Uterus (tissue), 4 donors: Measurements from ENCODE around the gene BRD2. TPM values are rescaled to one million over a fixed set of nuclear protein-coding genes. Genes with fewer than 3 reads are reported as not detected.
A peak's percentile ranks its signal among the peaks of the same experiment; 100 is the strongest.

Experiments used
- DNase-seq, 2 donors: peaks; one replicate each; pipeline ENCODE4 v3.0.0-alpha.2; 2019 to 2020
- H3K27ac ChIP-seq, 2 donors: fragments of 200-600 bp; sonication (generic); 1 replicate in 1 of 2; 2 replicates in 1 of 2; pipeline ENCODE4 v1.5.1; 2016 to 2018
- H3K27me3 ChIP-seq, 2 donors: fragments of 200-600 bp; sonication (generic); one replicate each; pipeline ENCODE4 v1.5.1; 2018 to 2019; ENCODE audit warnings: control low read depth in 1 of 2
- H3K36me3 ChIP-seq, 2 donors: fragments of 200-600 bp; sonication (generic); one replicate each; pipeline ENCODE4 v1.5.1; 2019; ENCODE audit warnings: control low read depth in 1 of 2
- H3K4me1 ChIP-seq, 2 donors: fragments of 200-600 bp; sonication (generic); one replicate each; pipeline ENCODE4 v1.5.1; 2018 to 2019; ENCODE audit warnings: control low read depth in 1 of 2
- H3K4me3 ChIP-seq, 2 donors: fragments of 200-600 bp; sonication (generic); 1 replicate in 1 of 2; 2 replicates in 1 of 2; pipeline ENCODE4 v1.5.1; 2018 to 2019; ENCODE audit warnings: mild to moderate bottlenecking in 1 of 2
- H3K9me3 ChIP-seq, 2 donors: fragments of 200-600 bp; sonication (generic); one replicate each; pipeline ENCODE4 v1.5.1; 2019; ENCODE audit warnings: control low read depth in 1 of 2
- POLR2A ChIP-seq, 2 donors: fragments of 450-650 bp; IDR thresholded peaks; one replicate each; pipeline ENCODE4 v1.6.1; 2016; ENCODE audit warnings: antibody characterized with exemption in 2 of 2, mild to moderate bottlenecking in 1 of 2, moderate library complexity in 1 of 2
- intact Hi-C: fragments of 100-400 bp; cut with DNase I; formaldehyde crosslinking; loops from one replicate; pipeline ENCODE4 v1.15.1; 2023; ENCODE audit warnings: low total_unique reads
- total RNA-seq, 4 donors: library from RNA; depleted of rRNA in 3 of 4; stranded (reverse); fragments of >200 nt in 3 of 4; gene quantifications; one replicate each; pipeline versions ENCODE4 v1.1.0 to v1.2.4, GENCODE V29; 2014 to 2023
- TF ChIP-seq, protein P1 (sequence below), 4 experiments: fragments of 200-600 bp in 2 of 4; fragments of 450-650 bp in 2 of 4; sonication (generic) in 2 of 4; IDR thresholded peaks; one replicate each; pipeline ENCODE4 v1.5.1; 2016 to 2019; ENCODE audit warnings: antibody characterized with exemption in 4 of 4, mild to moderate bottlenecking in 2 of 4, moderate library complexity in 1 of 4
- donor health status: DM: yes; HTN: yes; CAD: no.

The BRD2 gene
- total RNA-seq, 4 donors from 2014 or later = 42.5 to 202 (median 120) TPM

DNA sequence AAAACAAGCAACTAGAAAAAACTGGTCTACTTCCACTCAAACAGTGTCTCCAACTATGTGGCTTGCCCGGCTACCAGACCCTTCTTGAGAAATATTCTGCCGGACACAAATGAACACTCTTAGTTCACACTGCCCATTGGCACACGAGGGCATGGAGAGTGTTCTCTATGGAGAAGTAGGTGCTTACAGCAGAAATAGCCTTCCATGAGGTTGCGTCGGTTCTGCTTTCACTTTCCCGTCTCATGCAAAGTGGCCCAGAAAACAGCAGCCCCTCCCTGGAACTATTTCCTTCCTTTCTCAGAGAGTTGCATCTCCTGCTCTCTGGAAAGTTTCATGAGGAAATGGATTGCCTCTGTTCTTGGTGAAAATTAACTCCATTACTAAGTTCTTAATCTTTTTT, 50.5 kb downstream of the BRD2 start:
- Histone ChIP-seq H3K9me3 (no peaks in the 10 kb centered on the region), H3K4me3 (peak overlapping the region; percentile 0 to 22), H3K27ac (peak overlapping the region; percentile 65 to 90), H3K27me3 (no peaks in the 10 kb centered on the region), H3K36me3 (no peaks in the 10 kb centered on the region), H3K4me1 (no peaks in the 10 kb centered on the region)
- peak; percentile 20 to 78 for TF ChIP-seq POLR2A (IDR thresholded peaks at IDR 0.05)
- TF ChIP-seq, protein P1, sequence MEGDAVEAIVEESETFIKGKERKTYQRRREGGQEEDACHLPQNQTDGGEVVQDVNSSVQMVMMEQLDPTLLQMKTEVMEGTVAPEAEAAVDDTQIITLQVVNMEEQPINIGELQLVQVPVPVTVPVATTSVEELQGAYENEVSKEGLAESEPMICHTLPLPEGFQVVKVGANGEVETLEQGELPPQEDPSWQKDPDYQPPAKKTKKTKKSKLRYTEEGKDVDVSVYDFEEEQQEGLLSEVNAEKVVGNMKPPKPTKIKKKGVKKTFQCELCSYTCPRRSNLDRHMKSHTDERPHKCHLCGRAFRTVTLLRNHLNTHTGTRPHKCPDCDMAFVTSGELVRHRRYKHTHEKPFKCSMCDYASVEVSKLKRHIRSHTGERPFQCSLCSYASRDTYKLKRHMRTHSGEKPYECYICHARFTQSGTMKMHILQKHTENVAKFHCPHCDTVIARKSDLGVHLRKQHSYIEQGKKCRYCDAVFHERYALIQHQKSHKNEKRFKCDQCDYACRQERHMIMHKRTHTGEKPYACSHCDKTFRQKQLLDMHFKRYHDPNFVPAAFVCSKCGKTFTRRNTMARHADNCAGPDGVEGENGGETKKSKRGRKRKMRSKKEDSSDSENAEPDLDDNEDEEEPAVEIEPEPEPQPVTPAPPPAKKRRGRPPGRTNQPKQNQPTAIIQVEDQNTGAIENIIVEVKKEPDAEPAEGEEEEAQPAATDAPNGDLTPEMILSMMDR (IDR thresholded peaks at IDR 0.05) = no peak
- intact Hi-C loops = no loop called here
- peak in 1 of 2 donors; percentile 74 for DNase-seq

DNA sequence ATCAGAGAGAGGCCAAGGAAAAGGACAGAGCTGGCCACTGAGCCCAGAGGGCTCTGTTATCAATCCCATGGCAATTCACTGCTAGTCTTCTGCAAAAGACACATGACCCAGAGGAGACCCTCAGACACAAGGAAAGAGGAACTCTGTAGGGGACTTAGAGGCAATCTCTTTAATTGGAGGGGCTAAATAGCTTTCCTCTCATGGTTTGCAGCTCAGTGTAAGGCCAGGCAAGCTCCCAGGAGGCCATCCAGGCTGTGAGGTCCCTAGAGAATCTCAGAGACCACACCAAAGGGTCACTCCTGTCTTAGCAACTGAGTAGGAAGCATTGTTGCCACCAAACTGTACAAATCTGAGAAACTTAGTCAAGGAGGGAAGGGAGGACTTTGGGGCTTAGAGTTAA, 51.0 kb downstream of the BRD2 start:
- Histone ChIP-seq H3K4me1 (no peaks in the 10 kb centered on the region), H3K4me3 (no peak overlapping the region), H3K9me3 (no peaks in the 10 kb centered on the region), H3K27ac (peak overlapping the region; percentile 65 to 90), H3K27me3 (no peaks in the 10 kb centered on the region), H3K36me3 (no peaks in the 10 kb centered on the region)
- no peak for DNase-seq
- intact Hi-C loops = no loop called here
- TF ChIP-seq, protein P1 (IDR thresholded peaks at IDR 0.05) = no peak
- no peak for TF ChIP-seq POLR2A (IDR thresholded peaks at IDR 0.05)

DNA sequence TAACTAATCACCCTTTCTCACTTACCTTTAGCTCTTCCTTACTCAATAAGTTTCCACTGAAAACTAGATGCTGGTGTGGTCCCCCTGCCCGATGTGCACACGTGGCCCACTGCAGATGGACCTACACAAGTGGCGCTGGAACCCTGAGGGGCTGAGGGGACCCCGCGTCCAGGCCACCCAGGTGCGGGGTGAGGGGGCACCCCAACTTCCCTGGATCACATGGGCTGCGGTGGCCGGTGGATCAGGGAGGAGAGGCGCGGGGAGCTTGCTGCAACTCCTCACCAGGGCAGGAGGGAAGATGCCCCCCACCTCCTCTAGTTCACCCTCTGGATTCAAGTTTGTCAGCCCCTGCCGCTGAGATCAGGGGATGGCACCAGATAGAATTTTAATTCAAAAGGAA, 53.5 kb downstream of the BRD2 start:
- no peaks in the 10 kb centered on the region for H3K27me3 ChIP-seq
- no peak overlapping the region for H3K4me3 ChIP-seq
- no peaks in the 10 kb centered on the region for H3K36me3 ChIP-seq
- intact Hi-C loops = no loop called here
- no peak overlapping the region for H3K27ac ChIP-seq
- DNase-seq = no peak
- no peak for TF ChIP-seq POLR2A (IDR thresholded peaks at IDR 0.05)
- TF ChIP-seq, protein P1 (IDR thresholded peaks at IDR 0.05) = no peak
- no peaks in the 10 kb centered on the region for H3K9me3 ChIP-seq
- H3K4me1 ChIP-seq = no peaks in the 10 kb centered on the region

DNA sequence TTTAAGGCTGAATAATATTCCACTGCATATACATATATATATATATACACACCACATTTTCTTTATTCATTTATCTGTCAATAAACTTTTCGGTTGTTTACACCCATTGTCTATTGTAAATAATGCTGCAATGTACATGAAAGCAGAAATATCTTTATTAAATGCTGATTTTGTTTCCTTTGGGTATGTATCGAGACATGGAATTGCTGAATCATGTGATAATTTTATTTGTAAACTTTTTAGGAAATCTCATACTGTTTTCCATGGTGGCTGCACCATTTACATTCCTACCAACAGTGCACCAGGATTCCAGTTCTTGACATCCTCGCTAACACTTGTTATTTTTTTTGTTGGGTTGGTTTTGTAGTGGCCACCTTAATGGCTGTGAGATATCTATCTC, 55.1 kb downstream of the BRD2 start:
- H3K27ac ChIP-seq = no peak overlapping the region
- TF ChIP-seq POLR2A (IDR thresholded peaks at IDR 0.05) = no peak
- TF ChIP-seq, protein P1 (IDR thresholded peaks at IDR 0.05) = no peak
- DNase-seq = no peak
- no peaks in the 10 kb centered on the region for H3K4me1 ChIP-seq
- H3K9me3 ChIP-seq = no peaks in the 10 kb centered on the region
- H3K4me3 ChIP-seq = no peak overlapping the region
- intact Hi-C loops = no loop called here
- no peaks in the 10 kb centered on the region for H3K27me3 ChIP-seq
- no peaks in the 10 kb centered on the region for H3K36me3 ChIP-seq

- H3K27me3 ChIP-seq = no peaks in the 10 kb centered on the region
- DNase-seq = no peak
- TF ChIP-seq, protein P1 (IDR thresholded peaks at IDR 0.05) = no peak
- H3K4me1 ChIP-seq = no peaks in the 10 kb centered on the region
- no peak overlapping the region for H3K27ac ChIP-seq
- no peaks in the 10 kb centered on the region for H3K36me3 ChIP-seq
- no peak overlapping the region for H3K4me3 ChIP-seq
- intact Hi-C loops = no loop called here
- no peaks in the 10 kb centered on the region for H3K9me3 ChIP-seq
Measured at GRCh38 chr6:33024521-33024920, 56.1 kb downstream of the BRD2 start.
